ENCODE results near the gene SLC39A2. TPM values are rescaled to one million over a fixed set of nuclear protein-coding genes. Genes with fewer than 3 reads are reported as not detected.
A peak's percentile ranks its signal among the peaks of the same experiment; 100 is the strongest.

SLC39A2 gene
- polyA plus RNA-seq, 3 donors, result not detected

- DNase-seq, result peak; percentile 63 to 89 (median 84)
- Mint-ChIP-seq H3K4me3 (no peak overlapping the region), H3K27ac (peak overlapping the region; percentile 65 to 93 (median 87)), H3K36me3 (peaks cover 2 to 4% of the 10 kb centered on the region in 2 donors), H3K27me3 (ENCODE audit: low read depth in 3 of 3) (peaks cover 0 to 2% (median 2%) of the 10 kb centered on the region in 3 donors), H3K4me1 (peaks cover 54% of the 10 kb centered on the region), H3K9me3 (peaks cover 0 to 1% (median 0%) of the 10 kb centered on the region in 7 donors)
- H3K79me2 ChIP-seq (ENCODE audit: insufficient read depth, low read length), result peaks cover 18% of the 10 kb centered on the region
- no peaks in the 10 kb centered on the region for H3K9me3 ChIP-seq (replicated peaks in 1 of 2; ENCODE audit: control insufficient read depth in 1 of 2, insufficient read depth in 1 of 2, low read length in 2 of 2)
- peak overlapping the region; percentile 9 for H3K4me2 ChIP-seq (replicated peaks; ENCODE audit: extremely low read depth, low read length, poor library complexity, severe bottlenecking)
- peak overlapping the region; percentile 2 to 81 for H3K27ac ChIP-seq (ENCODE audit: low read depth in 1 of 2, low read length in 2 of 2)
- H3K4me1 ChIP-seq (ENCODE audit: control insufficient read depth in 1 of 2, insufficient read depth in 2 of 2, low read length in 2 of 2), result peaks cover 50 to 63% of the 10 kb centered on the region in 2 donors
- H3K27me3 ChIP-seq (ENCODE audit: control insufficient read depth in 2 of 2, insufficient read depth in 2 of 2, low read length in 2 of 2), result no peaks in the 10 kb centered on the region
- H3K9ac ChIP-seq (ENCODE audit: insufficient read depth, low read length, poor library complexity, severe bottlenecking), result no peak overlapping the region
- peaks cover 4% of the 10 kb centered on the region for H4K20me1 ChIP-seq (ENCODE audit: insufficient read depth, low read length)
- 0% methylated on average over 1 of the region's 2 CpGs for WGBS (ENCODE audit: insufficient coverage)
- H3K4me3 ChIP-seq (replicated peaks in 1 of 3; ENCODE audit: low read depth in 2 of 3, low read length in 3 of 3), result peak overlapping the region in 1 of 3 experiments; percentile 28
- peaks cover 0 to 6% of the 10 kb centered on the region in 2 donors for H3K36me3 ChIP-seq (replicated peaks in 1 of 2; ENCODE audit: control insufficient read depth in 1 of 2, insufficient read depth in 2 of 2, low read length in 2 of 2)
- intact Hi-C loops (cut with micrococcal nuclease), result no loop called here
- H2AFZ ChIP-seq (ENCODE audit: insufficient read depth, low read depth, low read length, poor library complexity, severe bottlenecking), result no peak overlapping the region
- no peak for TF ChIP-seq CTCF (IDR thresholded peaks at IDR 0.05)
Measured at GRCh38 chr14:20986811-20987210, 12.3 kb upstream of the SLC39A2 start.

GRCh38 chr14:20988717-20989470 is 10.2 kb upstream of the SLC39A2 start:
- H3K9me3 ChIP-seq (replicated peaks in 1 of 2; ENCODE audit: control insufficient read depth in 1 of 2, insufficient read depth in 1 of 2, low read length in 2 of 2), result no peaks in the 10 kb centered on the region
- peak overlapping the region; percentile 12 to 97 (median 72) for H3K4me3 ChIP-seq (replicated peaks in 1 of 3; ENCODE audit: low read depth in 2 of 3, low read length in 3 of 3)
- peaks cover 23% of the 10 kb centered on the region for H3K79me2 ChIP-seq (ENCODE audit: insufficient read depth, low read length)
- H3K4me1 ChIP-seq (ENCODE audit: control insufficient read depth in 1 of 2, insufficient read depth in 2 of 2, low read length in 2 of 2), result peaks cover 50 to 63% of the 10 kb centered on the region in 2 donors
- H3K4me2 ChIP-seq (replicated peaks; ENCODE audit: extremely low read depth, low read length, poor library complexity, severe bottlenecking), result peak overlapping the region; percentile 95
- H3K27ac ChIP-seq (ENCODE audit: low read depth in 1 of 2, low read length in 2 of 2), result peak overlapping the region; percentile 24 to 72
- H4K20me1 ChIP-seq (ENCODE audit: insufficient read depth, low read length), result peaks cover 4% of the 10 kb centered on the region
- H3K36me3 Mint-ChIP-seq, result peaks cover 19 to 25% of the 10 kb centered on the region in 2 donors
- no peaks in the 10 kb centered on the region for H3K9me3 Mint-ChIP-seq
- peak overlapping the region; percentile 46 to 87 (median 70) for H3K27ac Mint-ChIP-seq
- peaks cover 0 to 2% (median 2%) of the 10 kb centered on the region in 3 donors for H3K27me3 Mint-ChIP-seq (ENCODE audit: low read depth in 3 of 3)
- peak; percentile 53 to 82 (median 72) for DNase-seq
- TF ChIP-seq CTCF (IDR thresholded peaks at IDR 0.05), result no peak
- H3K4me3 Mint-ChIP-seq, result no peak overlapping the region
- H3K4me1 Mint-ChIP-seq, result peaks cover 57% of the 10 kb centered on the region
- peaks cover 18 to 27% of the 10 kb centered on the region in 2 donors for H3K36me3 ChIP-seq (replicated peaks in 1 of 2; ENCODE audit: control insufficient read depth in 1 of 2, insufficient read depth in 2 of 2, low read length in 2 of 2)
- WGBS (ENCODE audit: insufficient coverage), result 59% methylated on average over 9 of the region's 15 CpGs
- intact Hi-C loops (cut with micrococcal nuclease), result no loop called here
- no peaks in the 10 kb centered on the region for H3K27me3 ChIP-seq (ENCODE audit: control insufficient read depth in 2 of 2, insufficient read depth in 2 of 2, low read length in 2 of 2)
- no peak overlapping the region for H3K9ac ChIP-seq (ENCODE audit: insufficient read depth, low read length, poor library complexity, severe bottlenecking)
- H2AFZ ChIP-seq (ENCODE audit: insufficient read depth, low read depth, low read length, poor library complexity, severe bottlenecking), result peak overlapping the region; percentile 41
